CD8-positive, alpha-beta memory T cell (primary cell): ENCODE results near the gene INO80B. TPM values are rescaled to one million over a fixed set of nuclear protein-coding genes. Genes with fewer than 3 reads are reported as not detected.

Experiments used
- CTCF ChIA-PET: fragments of 350-600 bp; sonication (Branson Sonifier 250); formaldehyde crosslinking; loops from one replicate; lab custom pipeline; 2021; ENCODE audit warnings: antibody characterized with exemption; lab: Charles Lee
- POLR2A ChIA-PET: fragments of 350-600 bp; sonication (Branson Sonifier 250); formaldehyde crosslinking; loops from one replicate; lab custom pipeline; 2021; ENCODE audit warnings: antibody characterized with exemption; lab: Charles Lee
- DNase-seq, 5 donors: peaks; one replicate each; pipeline versions ENCODE4 v3.0.0 to v3.0.0-alpha.2; 2020 to 2022; ENCODE audit warnings: mixed read lengths in 1 of 5
- H3K27ac ChIP-seq: one replicate; pipeline ENCODE4 v1.7.0; 2013; ENCODE audit warnings: low read depth, mild to moderate bottlenecking, low read length, moderate library complexity
- H3K27me3 ChIP-seq: 2 replicates; pipeline ENCODE4 v1.7.0; 2013; ENCODE audit warnings: low read length, mild to moderate bottlenecking; ENCODE audit not compliant: insufficient read depth, poor library complexity, severe bottlenecking
- H3K36me3 ChIP-seq: 2 replicates; pipeline ENCODE4 v1.7.0; 2013; ENCODE audit warnings: mild to moderate bottlenecking, low read length, moderate library complexity; ENCODE audit not compliant: insufficient read depth
- H3K4me1 ChIP-seq: 2 replicates; pipeline ENCODE4 v1.7.0; 2013; ENCODE audit warnings: mild to moderate bottlenecking, low read length, moderate library complexity; ENCODE audit not compliant: insufficient read depth
- H3K4me3 ChIP-seq: 2 replicates; pipeline ENCODE4 v1.7.0; 2013; ENCODE audit warnings: mild to moderate bottlenecking, low read length
- H3K9me3 ChIP-seq: 2 replicates; pipeline ENCODE4 v1.7.0; 2013; ENCODE audit warnings: mild to moderate bottlenecking, low read length
- H3K27ac Mint-ChIP-seq, 8 donors: one replicate each; pipeline ENCODE4 v1.8.0; 2020 to 2021; ENCODE audit warnings: mixed read lengths in 8 of 8, mild to moderate bottlenecking in 6 of 8, inconsistent platforms in 3 of 8, moderate library complexity in 3 of 8
- H3K27me3 Mint-ChIP-seq, 2 donors: one replicate each; pipeline ENCODE4 v1.8.0; 2020 to 2021; ENCODE audit warnings: mixed read lengths in 2 of 2, mild to moderate bottlenecking in 1 of 2, moderate library complexity in 1 of 2
- H3K36me3 Mint-ChIP-seq, 3 donors: one replicate each; pipeline ENCODE4 v1.8.0; 2020 to 2021; ENCODE audit warnings: mixed read lengths in 3 of 3, inconsistent platforms in 1 of 3, mild to moderate bottlenecking in 1 of 3
- H3K4me1 Mint-ChIP-seq, 3 donors: one replicate each; pipeline ENCODE4 v1.8.0; 2020 to 2021; ENCODE audit warnings: mixed read lengths in 3 of 3, inconsistent platforms in 1 of 3, mild to moderate bottlenecking in 1 of 3
- H3K4me3 Mint-ChIP-seq, 7 donors: one replicate each; pipeline ENCODE4 v1.8.0; 2020 to 2021; ENCODE audit warnings: mixed read lengths in 7 of 7, mild to moderate bottlenecking in 6 of 7, moderate library complexity in 4 of 7, inconsistent platforms in 2 of 7
- H3K9me3 Mint-ChIP-seq, 5 donors: one replicate each; pipeline ENCODE4 v1.8.0; 2020 to 2022; ENCODE audit warnings: mixed read lengths in 5 of 5, mild to moderate bottlenecking in 3 of 5, moderate library complexity in 2 of 5, inconsistent platforms in 1 of 5
- polyA plus RNA-seq: library from polyadenylated mRNA; unstranded; fragments of 300-500 nt; fragmentation: Illumina TruSeq; gene quantifications from one replicate; pipeline ENCODE4 v1.2.3, GENCODE V29; 2021
- total RNA-seq, 2 experiments: library from RNA; stranded (reverse); gene quantifications; one replicate each; pipeline ENCODE4 v1.2.3, GENCODE V29; 2021

Gene INO80B
- total and polyA plus RNA-seq, 3 experiments from 2014 or later: 7.6 to 44.3 (median 44.1) TPM

DNA sequence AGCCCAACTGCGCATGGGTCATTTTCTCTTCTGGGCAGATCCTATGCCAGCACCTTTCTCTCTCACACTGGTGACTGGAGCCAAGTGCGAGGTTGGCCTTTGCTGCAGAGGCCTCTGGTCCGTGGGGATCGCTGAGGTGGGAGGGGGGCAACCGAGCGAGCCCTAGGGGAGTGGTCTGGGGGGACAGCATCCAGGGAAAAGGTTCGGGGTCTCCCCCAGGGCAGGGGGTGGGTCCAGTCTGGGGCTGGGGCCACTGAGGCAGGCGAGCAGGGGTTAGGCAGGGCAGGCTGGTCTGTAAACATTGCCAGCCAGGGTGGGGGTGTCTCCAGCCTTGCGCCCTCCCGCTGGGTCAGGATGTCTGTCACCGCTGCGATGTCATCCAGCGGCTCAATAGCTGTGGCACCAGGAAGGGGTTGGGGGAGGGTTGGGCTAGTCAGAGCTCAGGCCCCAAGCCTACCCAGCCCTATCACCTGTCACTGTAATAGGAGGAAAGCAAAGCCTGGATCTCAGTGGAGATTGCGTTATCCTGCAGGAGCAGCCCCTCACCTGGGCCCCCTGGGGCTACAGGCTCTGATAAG is 28.6 kb upstream of the INO80B start:
- Mint-ChIP-seq H3K36me3 (peaks cover 0 to 27% (median 2%) of the 10 kb centered on the region in 3 donors), H3K27ac (peak overlapping the region in 1 of 8 donors; percentile 64), H3K9me3 (no peaks in the 10 kb centered on the region), H3K4me1 (peaks cover 8 to 13% (median 10%) of the 10 kb centered on the region in 3 donors), H3K27me3 (peaks cover 0 to 4% of the 10 kb centered on the region in 2 donors), H3K4me3 (no peak overlapping the region)
- Histone ChIP-seq H3K4me1 (peaks cover 4% of the 10 kb centered on the region), H3K36me3 (no peaks in the 10 kb centered on the region), H3K27ac (no peak overlapping the region), H3K9me3 (no peaks in the 10 kb centered on the region), H3K4me3 (no peak overlapping the region), H3K27me3 (no peaks in the 10 kb centered on the region)
- DNase-seq: no peak
- ChIA-PET CTCF (no interaction called here), POLR2A (no interaction called here)

- Histone ChIP-seq H3K27ac (no peak overlapping the region), H3K9me3 (no peaks in the 10 kb centered on the region), H3K27me3 (no peaks in the 10 kb centered on the region), H3K36me3 (no peaks in the 10 kb centered on the region), H3K4me3 (no peak overlapping the region), H3K4me1 (no peaks in the 10 kb centered on the region)
- Mint-ChIP-seq H3K27me3 (no peaks in the 10 kb centered on the region), H3K27ac (peak overlapping the region in 5 of 8 donors; percentile 1 to 81 (median 34)), H3K4me3 (no peak overlapping the region), H3K4me1 (peaks cover 7 to 8% (median 8%) of the 10 kb centered on the region in 3 donors), H3K9me3 (no peaks in the 10 kb centered on the region), H3K36me3 (peaks cover 0 to 22% (median 2%) of the 10 kb centered on the region in 3 donors)
- ChIA-PET POLR2A (no interaction called here), CTCF (no interaction called here)
- DNase-seq: no peak
Measured at GRCh38 chr2:74427551-74427950, 27.3 kb upstream of the INO80B start.

- POLR2A ChIA-PET: no interaction called here
- DNase-seq: no peak
- CTCF ChIA-PET: interaction anchor here (2.3 kb wide), 1 partner anchor 37 kb away, joined by 5 read pairs; no protein-coding TSS in a partner anchor
- H3K4me3 Mint-ChIP-seq: peak overlapping the region in 1 of 7 donors; percentile 34
- H3K27ac Mint-ChIP-seq: peak overlapping the region in 4 of 8 donors; percentile 8 to 48 (median 20)
- H3K4me1 ChIP-seq: no peaks in the 10 kb centered on the region
- no peaks in the 10 kb centered on the region for H3K9me3 Mint-ChIP-seq
- no peaks in the 10 kb centered on the region for H3K27me3 ChIP-seq
- peaks cover 0 to 19% (median 2%) of the 10 kb centered on the region in 3 donors for H3K36me3 Mint-ChIP-seq
- H3K4me1 Mint-ChIP-seq: peaks cover 0 to under 1% (median 0%) of the 10 kb centered on the region in 3 donors
- H3K4me3 ChIP-seq: no peak overlapping the region
- H3K27ac ChIP-seq: no peak overlapping the region
- H3K9me3 ChIP-seq: no peaks in the 10 kb centered on the region
- H3K27me3 Mint-ChIP-seq: no peaks in the 10 kb centered on the region
- no peaks in the 10 kb centered on the region for H3K36me3 ChIP-seq
Measured at GRCh38 chr2:74428675-74429074, 26.2 kb upstream of the INO80B start.

GRCh38 chr2:74429487-74430451 is 25.1 kb upstream of the INO80B start:
- H3K9me3 Mint-ChIP-seq: no peaks in the 10 kb centered on the region
- CTCF ChIA-PET: interaction anchor here (2.3 kb wide), 1 partner anchor 38 kb away, joined by 5 read pairs; no protein-coding TSS in a partner anchor
- POLR2A ChIA-PET: no interaction called here
- no peaks in the 10 kb centered on the region for H3K27me3 Mint-ChIP-seq
- Histone ChIP-seq H3K27me3 (no peaks in the 10 kb centered on the region), H3K27ac (no peak overlapping the region), H3K4me3 (no peak overlapping the region), H3K4me1 (no peaks in the 10 kb centered on the region), H3K36me3 (no peaks in the 10 kb centered on the region), H3K9me3 (no peaks in the 10 kb centered on the region)
- H3K36me3 Mint-ChIP-seq: peaks cover 0 to 17% (median 2%) of the 10 kb centered on the region in 3 donors
- peak overlapping the region in 1 of 8 donors; percentile 29 for H3K27ac Mint-ChIP-seq
- no peak for DNase-seq
- H3K4me3 Mint-ChIP-seq: no peak overlapping the region
- H3K4me1 Mint-ChIP-seq: no peaks in the 10 kb centered on the region

DNA sequence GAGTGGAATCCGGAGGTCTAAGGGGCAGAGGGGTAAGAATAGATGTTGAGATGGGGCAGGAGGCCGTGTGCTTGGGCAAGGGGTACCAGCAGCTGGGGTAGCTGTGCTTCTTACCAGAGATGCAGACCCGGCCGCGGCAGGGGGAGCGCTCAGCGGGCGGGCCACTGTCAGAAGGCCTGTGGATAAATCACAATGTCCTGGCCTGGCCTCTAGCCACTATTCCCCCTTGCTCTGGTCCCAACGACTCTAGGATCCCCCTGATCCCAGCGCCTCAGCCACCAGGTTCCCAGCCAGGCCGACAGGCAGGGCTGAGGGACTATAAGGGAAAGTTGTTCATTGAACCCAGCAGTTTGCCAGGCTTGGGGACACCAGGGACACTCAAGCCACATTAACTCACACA is 24.4 kb upstream of the INO80B start:
- CTCF ChIA-PET: interaction anchor here (2.3 kb wide), 1 partner anchor 39 kb away, joined by 5 read pairs; no protein-coding TSS in a partner anchor
- DNase-seq: no peak
- Histone ChIP-seq H3K27me3 (no peaks in the 10 kb centered on the region), H3K4me3 (no peak overlapping the region), H3K9me3 (no peaks in the 10 kb centered on the region), H3K4me1 (no peaks in the 10 kb centered on the region), H3K27ac (no peak overlapping the region), H3K36me3 (no peaks in the 10 kb centered on the region)
- H3K4me1 Mint-ChIP-seq: no peaks in the 10 kb centered on the region
- no peaks in the 10 kb centered on the region for H3K27me3 Mint-ChIP-seq
- peaks cover 0 to 9% (median 2%) of the 10 kb centered on the region in 3 donors for H3K36me3 Mint-ChIP-seq
- H3K4me3 Mint-ChIP-seq: no peak overlapping the region
- POLR2A ChIA-PET: no interaction called here
- no peak overlapping the region for H3K27ac Mint-ChIP-seq
- H3K9me3 Mint-ChIP-seq: no peaks in the 10 kb centered on the region

DNA sequence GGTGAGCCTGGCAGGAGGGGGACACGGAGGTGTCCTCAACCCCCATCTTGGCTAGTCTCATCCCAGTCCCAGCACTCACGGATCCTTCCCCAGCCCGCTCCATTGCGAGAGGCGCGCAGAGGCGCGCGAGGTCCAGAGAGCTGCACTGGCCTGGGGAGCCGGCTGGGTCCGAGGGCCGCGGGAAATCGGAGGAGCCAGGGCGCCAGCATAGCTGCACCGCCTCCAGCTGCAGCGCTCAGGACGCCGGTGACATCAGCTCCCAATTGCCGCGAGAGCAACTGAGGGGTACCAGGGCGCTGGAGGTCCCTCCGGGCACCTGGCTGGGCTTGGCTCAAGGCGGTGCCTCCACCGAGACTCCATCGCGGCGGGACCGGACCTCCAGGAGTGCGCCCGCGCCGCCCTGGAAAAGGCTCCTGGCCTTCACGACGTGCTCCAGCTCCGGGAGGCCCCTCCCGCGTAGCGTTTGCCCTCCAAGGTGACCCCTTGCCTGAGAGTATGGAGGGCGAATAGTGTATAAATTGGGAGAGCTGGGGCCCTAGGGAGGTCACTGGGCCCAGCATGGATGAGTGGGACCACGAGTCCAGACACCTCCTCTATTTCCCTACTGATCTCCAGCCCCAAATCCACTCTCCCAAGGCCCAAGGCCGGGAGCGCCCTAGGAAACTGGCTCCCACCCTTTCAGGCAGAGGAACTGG is 18.6 kb upstream of the INO80B start:
- peak overlapping the region in 1 of 8 donors; percentile 94 for H3K27ac Mint-ChIP-seq
- H3K4me1 ChIP-seq: peaks cover 8% of the 10 kb centered on the region
- ChIA-PET CTCF (interaction anchor here (0.6 kb wide), 1 partner anchor 295 kb away, joined by 3 read pairs; no protein-coding TSS in a partner anchor), POLR2A (no interaction called here)
- no peaks in the 10 kb centered on the region for H3K36me3 ChIP-seq
- no peaks in the 10 kb centered on the region for H3K9me3 Mint-ChIP-seq
- no peak overlapping the region for H3K4me3 ChIP-seq
- peaks cover 9% of the 10 kb centered on the region for H3K27me3 ChIP-seq
- no peaks in the 10 kb centered on the region for H3K9me3 ChIP-seq
- no peak overlapping the region for H3K27ac ChIP-seq
- no peak overlapping the region for H3K4me3 Mint-ChIP-seq
- peaks cover 9 to 16% of the 10 kb centered on the region in 2 donors for H3K27me3 Mint-ChIP-seq
- no peaks in the 10 kb centered on the region for H3K36me3 Mint-ChIP-seq
- DNase-seq: no peak
- peaks cover 1 to 12% (median 4%) of the 10 kb centered on the region in 3 donors for H3K4me1 Mint-ChIP-seq

DNA sequence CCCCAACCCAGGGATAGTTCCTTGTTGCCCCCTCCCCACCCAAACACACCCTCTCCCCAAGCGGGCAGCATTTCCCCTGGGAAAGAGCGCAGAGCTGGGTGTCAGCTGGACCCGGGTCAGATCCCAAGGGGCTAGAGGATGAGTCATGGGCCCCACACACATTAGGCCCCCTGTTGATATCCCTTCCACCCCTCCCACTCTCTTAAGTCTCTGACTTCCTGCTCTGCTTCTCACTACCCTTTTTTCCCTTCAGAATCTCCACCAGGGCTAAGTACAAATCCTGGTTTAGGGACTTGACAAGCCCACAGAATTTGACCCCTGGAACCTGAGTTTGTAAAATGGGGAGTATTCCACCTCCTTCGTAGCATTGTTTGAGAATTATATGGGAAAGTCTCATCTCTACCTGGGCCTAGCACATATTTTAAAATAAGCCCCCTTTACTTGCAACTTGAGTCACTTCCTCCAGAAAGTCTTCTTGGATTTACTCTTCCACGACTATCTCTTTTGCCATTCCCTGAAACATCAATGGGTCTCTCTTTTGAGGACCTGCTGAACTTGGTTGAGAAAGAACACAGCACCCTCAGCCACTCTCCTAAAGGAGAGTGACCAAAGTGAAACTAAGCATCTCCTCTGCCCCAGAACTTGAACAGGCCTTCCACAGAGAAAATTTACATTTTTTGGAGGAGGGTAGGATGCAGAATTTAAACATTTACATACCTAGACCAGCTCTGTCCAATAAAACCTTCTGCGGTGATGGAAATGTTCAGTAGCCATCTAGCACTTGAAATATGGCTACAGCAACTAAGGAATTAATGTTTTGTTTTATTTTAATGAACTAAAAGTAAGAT is 17.8 kb upstream of the INO80B start:
- Mint-ChIP-seq H3K4me1 (peaks cover 2 to 16% (median 4%) of the 10 kb centered on the region in 3 donors), H3K27me3 (peaks cover 9 to 18% of the 10 kb centered on the region in 2 donors), H3K36me3 (no peaks in the 10 kb centered on the region), H3K9me3 (no peaks in the 10 kb centered on the region), H3K4me3 (no peak overlapping the region), H3K27ac (peak overlapping the region in 1 of 8 donors; percentile 35)
- Histone ChIP-seq H3K27ac (no peak overlapping the region), H3K27me3 (peaks cover 17% of the 10 kb centered on the region), H3K9me3 (no peaks in the 10 kb centered on the region), H3K4me1 (peaks cover 8% of the 10 kb centered on the region), H3K36me3 (no peaks in the 10 kb centered on the region), H3K4me3 (no peak overlapping the region)
- no peak for DNase-seq
- ChIA-PET POLR2A (no interaction called here), CTCF (no interaction called here)
